ENCODE data around the gene WDSUB1.

The WDSUB1 gene

GRCh38 chr2:159199236-159199635, 87.3 kb downstream of the WDSUB1 start:
- DNase-seq, result no peak

- DNase-seq, result no peak
Observed at GRCh38 chr2:159196393-159196925, 90.0 kb downstream of the WDSUB1 start.

GRCh38 chr2:159195697-159196096, 90.8 kb downstream of the WDSUB1 start:
- no peak for DNase-seq

- no peak for DNase-seq
Observed at GRCh38 chr2:159194241-159194640, 92.3 kb downstream of the WDSUB1 start.

GRCh38 chr2:159193791-159194190, 92.7 kb downstream of the WDSUB1 start:
- no peak for DNase-seq

- DNase-seq, result no peak
Observed at GRCh38 chr2:159192371-159192918, 94.1 kb downstream of the WDSUB1 start.

GRCh38 chr2:159188449-159188848, 98.1 kb downstream of the WDSUB1 start:
- DNase-seq, result no peak

- no peak for DNase-seq
Observed at GRCh38 chr2:159187106-159187505, 99.4 kb downstream of the WDSUB1 start.

- DNase-seq, result no peak
Observed at GRCh38 chr2:159186462-159186861, 100.0 kb downstream of the WDSUB1 start.

Measured in right kidney (tissue), 1 donor.